A549 (cell line): ENCODE measurements around the gene TIAM2. TPM values are rescaled to one million over a fixed set of nuclear protein-coding genes. Genes with fewer than 3 reads are reported as not detected.

Experiments
- ATAC-seq, 2 experiments: fragments of 200-7000 bp in 1 of 2; fragments of >200 bp in 1 of 2; cut with Nextera tagmentation in 1 of 2; cut with Tn5 transposase in 1 of 2; 3 replicates each; pipeline versions ENCODE4 v1.8.0 to v1.9.1; 2018 to 2020; ENCODE audit warnings: mild to moderate bottlenecking in 1 of 2, moderate library complexity in 1 of 2
- CTCF ChIA-PET: fragments of 300-600 bp; sonication (Branson Sonifier 250); formaldehyde crosslinking; extraction: SDS; loops from one replicate; lab custom pipeline; 2021; ENCODE audit warnings: antibody characterized with exemption, inconsistent platforms; lab: Yijun Ruan, JAX
- POLR2A ChIA-PET: fragments of 350-600 bp; formaldehyde crosslinking; extraction: SDS; loops from one replicate; lab custom pipeline; 2021; ENCODE audit warnings: antibody characterized with exemption, inconsistent platforms; lab: Yijun Ruan, JAX
- DNase-seq, 2 experiments: peaks; one replicate each; pipeline versions ENCODE4 v3.0.0 to v3.0.0-alpha.2; 2011 to 2016; ENCODE audit warnings: low read depth in 1 of 2, low spot score in 1 of 2
- FAIRE-seq: peaks from 2 replicates; lab custom pipeline; 2011; peaks lifted over from hg19 to GRCh38; lab: Jason Lieb, UNC
- H3K27ac ChIP-seq, 2 experiments: fragments of >200 bp; sonication (Bioruptor Twin); formaldehyde crosslinking; 3 replicates each; pipeline ENCODE4 v1.5.1; 2016 to 2017
- H3K4me1 ChIP-seq: fragments of >200 bp; sonication (Bioruptor Twin); formaldehyde crosslinking; 3 replicates; pipeline ENCODE4 v1.6.1; 2016
- H3K4me2 ChIP-seq: fragments of >200 bp; sonication (Bioruptor Twin); formaldehyde crosslinking; 3 replicates; pipeline ENCODE4 v1.6.1; 2016
- H3K4me3 ChIP-seq: fragments of >200 bp; sonication (Bioruptor Twin); formaldehyde crosslinking; 3 replicates; pipeline ENCODE4 v1.5.1; 2016
- H3K9me3 ChIP-seq: fragments of >200 bp; sonication (Bioruptor Twin); formaldehyde crosslinking; 3 replicates; pipeline ENCODE4 v1.6.1; 2016
- CEBPB ChIP-seq, 2 experiments: fragments of >200 bp in 1 of 2; sonication (Bioruptor Twin) in 1 of 2; formaldehyde crosslinking in 1 of 2; IDR thresholded peaks; 2 replicates each; pipeline ENCODE4 v1.6.1; 2012 to 2016
- CHD2 ChIP-seq: fragments of 150-350 bp; IDR thresholded peaks from 2 replicates; pipeline ENCODE4 v1.6.1; 2014; ENCODE audit warnings: low read length; ENCODE audit not compliant: partially characterized antibody
- EHF ChIP-seq: fragments of 250-450 bp; sonication (Bioruptor Pico); IDR thresholded peaks from 2 replicates; pipeline ENCODE4 v1.5.0; 2020; ENCODE audit warnings: mild to moderate bottlenecking
- EP300 ChIP-seq, 2 experiments: fragments of >200 bp; sonication (Bioruptor Twin); formaldehyde crosslinking; IDR thresholded peaks; 2 replicates in 1 of 2; 3 replicates in 1 of 2; pipeline ENCODE4 v1.6.1; 2016 to 2017
- FOSB ChIP-seq: fragments of 250-450 bp; sonication (Bioruptor Pico); IDR thresholded peaks from 2 replicates; pipeline ENCODE4 v1.5.0; 2020; ENCODE audit warnings: mild to moderate bottlenecking, moderate library complexity
- FOSL2 ChIP-seq, 2 experiments: fragments of 450-650 bp in 1 of 2; fragments of >200 bp in 1 of 2; sonication (Bioruptor Twin) in 1 of 2; formaldehyde crosslinking; IDR thresholded peaks; 2 replicates each; pipeline versions ENCODE4 v1.5.0 to v1.6.1; 2016 to 2020; ENCODE audit warnings: mild to moderate bottlenecking in 1 of 2, moderate library complexity in 1 of 2
- HDAC2 ChIP-seq: fragments of 200-600 bp; sonication (generic); IDR thresholded peaks from 2 replicates; pipeline ENCODE4 v1.6.1; 2016
- HEYL ChIP-seq: fragments of 250-450 bp; sonication (Bioruptor Pico); IDR thresholded peaks from 2 replicates; pipeline ENCODE4 v1.8.0; 2021; ENCODE audit warnings: mild to moderate bottlenecking, moderate library complexity
- JUN ChIP-seq, 2 experiments: fragments of >200 bp; sonication (Bioruptor Twin); formaldehyde crosslinking; IDR thresholded peaks; 2 replicates in 1 of 2; 3 replicates in 1 of 2; pipeline ENCODE4 v1.6.1; 2016 to 2017
- JUNB ChIP-seq: fragments of >200 bp; sonication (Bioruptor Twin); formaldehyde crosslinking; IDR thresholded peaks from 2 replicates; pipeline ENCODE4 v1.6.1; 2016
- NPAS2 ChIP-seq: fragments of 250-450 bp; sonication (Bioruptor Pico); IDR thresholded peaks from 2 replicates; pipeline ENCODE4 v1.8.0; 2022; ENCODE audit warnings: mild to moderate bottlenecking, moderate library complexity, borderline replicate concordance
- NR3C1 ChIP-seq: fragments of >200 bp; sonication (Bioruptor Twin); formaldehyde crosslinking; IDR thresholded peaks from 3 replicates; pipeline ENCODE4 v1.6.1; 2017
- POLR2A ChIP-seq: IDR thresholded peaks from 2 replicates; pipeline ENCODE4 v1.6.1; 2012; ENCODE audit warnings: mild to moderate bottlenecking, low read length
- RAD21 ChIP-seq, 2 experiments: fragments of >200 bp in 1 of 2; sonication (Bioruptor Twin) in 1 of 2; formaldehyde crosslinking in 1 of 2; IDR thresholded peaks in 1 of 2; conservative IDR thresholded peaks in 1 of 2; 2 replicates in 1 of 2; 3 replicates in 1 of 2; pipeline ENCODE4 v1.6.1; 2012 to 2018; ENCODE audit warnings: inconsistent platforms in 1 of 2
- RARB ChIP-seq: fragments of 250-450 bp; sonication (Bioruptor Pico); IDR thresholded peaks from 2 replicates; pipeline ENCODE4 v1.8.0; 2021; ENCODE audit warnings: mild to moderate bottlenecking, moderate library complexity
- RNF2 ChIP-seq: fragments of 200-600 bp; sonication (generic); IDR thresholded peaks from 2 replicates; pipeline ENCODE4 v1.6.1; 2016; ENCODE audit warnings: low read depth, mild to moderate bottlenecking, antibody characterized with exemption, moderate library complexity, borderline replicate concordance
- ZFP36 ChIP-seq: fragments of 450-650 bp; IDR thresholded peaks from 2 replicates; pipeline ENCODE4 v1.6.1; 2014; ENCODE audit warnings: borderline replicate concordance; ENCODE audit not compliant: partially characterized antibody
- ZNF302 ChIP-seq: fragments of 250-450 bp; sonication (Bioruptor Pico); IDR thresholded peaks from 2 replicates; pipeline ENCODE4 v1.9.0; 2021; ENCODE audit warnings: inconsistent platforms, mild to moderate bottlenecking, moderate library complexity
- WGBS: methylation state at CpG from one replicate; pipeline ENCODE4 v1.1.6; 2017; ENCODE audit errors: missing lambda C conversion rate; 5-methylcytosine and 5-hydroxymethylcytosine counted together
- polyA plus RNA-seq, 4 experiments: library from polyadenylated mRNA; depleted of rRNA in 3 of 4; stranded (reverse); fragments of >200 nt; fragmentation: RNase III in 1 of 4; extraction: RNeasy Plus Mini Kit Qiagen cat#74134 plus additional on column Dnase treatment in 1 of 4; gene quantifications; 2 replicates in 3 of 4; 3 replicates in 1 of 4; pipeline ENCODE4 v1.2.3, GENCODE V29; 2011 to 2017
- TF ChIP-seq, protein P1 (sequence below): fragments of 250-450 bp; sonication (Bioruptor Pico); IDR thresholded peaks from 2 replicates; pipeline ENCODE4 v1.5.0; 2021; ENCODE audit warnings: mild to moderate bottlenecking, moderate library complexity, borderline replicate concordance
- TF ChIP-seq, protein P2 (sequence below): fragments of 150-350 bp; IDR thresholded peaks from 2 replicates; pipeline ENCODE4 v1.6.1; 2014; ENCODE audit warnings: low read depth, mild to moderate bottlenecking, low read length
- TF ChIP-seq, protein P3 (sequence below): fragments of 200-600 bp; sonication (generic); IDR thresholded peaks from 2 replicates; pipeline ENCODE4 v1.6.1; 2016; ENCODE audit warnings: antibody characterized with exemption, mild to moderate bottlenecking, moderate library complexity
- TF ChIP-seq, protein P4 (sequence below): IDR thresholded peaks from 2 replicates; pipeline ENCODE4 v1.6.1; 2012; ENCODE audit warnings: low read depth, borderline replicate concordance

The TIAM2 gene
- polyA plus RNA-seq, 2 of the 4 experiments (the other 2 are of a cell fraction): 2.5 to 3.1 TPM

DNA sequence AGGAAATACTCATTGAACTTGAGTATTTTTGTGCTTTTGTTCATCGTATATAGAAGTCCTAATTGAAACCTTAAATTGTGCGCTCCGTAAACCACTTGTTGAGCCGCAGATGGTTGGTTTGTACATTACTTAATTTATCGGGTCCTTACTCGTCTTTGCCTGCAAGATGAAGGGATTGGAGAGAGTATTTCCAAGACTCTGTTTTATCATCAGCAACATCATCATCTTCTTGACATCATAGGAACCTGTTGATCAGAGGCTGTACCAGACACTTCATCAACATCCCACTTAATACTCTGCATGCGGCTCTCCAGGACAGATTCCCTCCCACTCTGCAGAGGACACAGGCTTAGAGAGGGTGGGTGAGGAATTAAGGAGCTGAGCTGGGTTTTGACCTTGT lies 28.6 kb downstream of the TIAM2 start:
- WGBS: 93% methylated on average over 7 of the region's 7 CpGs
- Histone ChIP-seq H3K9me3 (no peaks in the 10 kb centered on the region), H3K4me3 (no peak overlapping the region), H3K27ac (peak overlapping the region in 1 of 2 experiments; percentile 16; a peak in 1 of 6 replicates)
- CTCF ChIA-PET: interaction anchor here (1.5 kb wide), 1 partner anchor 96 kb away, joined by 4 read pairs; no protein-coding TSS in a partner anchor
- FAIRE-seq: no peak
- no peak for ATAC-seq
- TF ChIP-seq NR3C1 (no peak), FOSL2 (IDR thresholded peaks at IDR 0.05) (no peak), FOSL2 (CRISPR knock-in tag; IDR thresholded peaks at IDR 0.05) (no peak), CHD2 (no peak), HEYL (CRISPR knock-in tag) (no peak), ZFP36 (no peak), EP300 (IDR thresholded peaks at IDR 0.05) (no peak), NPAS2 (CRISPR knock-in tag) (no peak), JUN (IDR thresholded peaks at IDR 0.05) (no peak), HDAC2 (no peak), EHF (CRISPR knock-in tag) (no peak), RNF2 (no peak), POLR2A (no peak), RARB (no peak), RAD21 (conservative IDR thresholded peaks at IDR 0.05 in 1 of 2, IDR thresholded peaks at IDR 0.05 in 1 of 2) (no peak), ZNF302 (CRISPR knock-in tag) (no peak), FOSB (CRISPR knock-in tag) (no peak), JUNB (no peak)
- TF ChIP-seq, protein P1, sequence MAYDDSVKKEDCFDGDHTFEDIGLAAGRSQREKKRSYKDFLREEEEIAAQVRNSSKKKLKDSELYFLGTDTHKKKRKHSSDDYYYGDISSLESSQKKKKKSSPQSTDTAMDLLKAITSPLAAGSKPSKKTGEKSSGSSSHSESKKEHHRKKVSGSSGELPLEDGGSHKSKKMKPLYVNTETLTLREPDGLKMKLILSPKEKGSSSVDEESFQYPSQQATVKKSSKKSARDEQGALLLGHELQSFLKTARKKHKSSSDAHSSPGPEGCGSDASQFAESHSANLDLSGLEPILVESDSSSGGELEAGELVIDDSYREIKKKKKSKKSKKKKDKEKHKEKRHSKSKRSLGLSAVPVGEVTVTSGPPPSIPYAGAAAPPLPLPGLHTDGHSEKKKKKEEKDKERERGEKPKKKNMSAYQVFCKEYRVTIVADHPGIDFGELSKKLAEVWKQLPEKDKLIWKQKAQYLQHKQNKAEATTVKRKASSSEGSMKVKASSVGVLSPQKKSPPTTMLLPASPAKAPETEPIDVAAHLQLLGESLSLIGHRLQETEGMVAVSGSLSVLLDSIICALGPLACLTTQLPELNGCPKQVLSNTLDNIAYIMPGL: no peak
- TF ChIP-seq, protein P2, sequence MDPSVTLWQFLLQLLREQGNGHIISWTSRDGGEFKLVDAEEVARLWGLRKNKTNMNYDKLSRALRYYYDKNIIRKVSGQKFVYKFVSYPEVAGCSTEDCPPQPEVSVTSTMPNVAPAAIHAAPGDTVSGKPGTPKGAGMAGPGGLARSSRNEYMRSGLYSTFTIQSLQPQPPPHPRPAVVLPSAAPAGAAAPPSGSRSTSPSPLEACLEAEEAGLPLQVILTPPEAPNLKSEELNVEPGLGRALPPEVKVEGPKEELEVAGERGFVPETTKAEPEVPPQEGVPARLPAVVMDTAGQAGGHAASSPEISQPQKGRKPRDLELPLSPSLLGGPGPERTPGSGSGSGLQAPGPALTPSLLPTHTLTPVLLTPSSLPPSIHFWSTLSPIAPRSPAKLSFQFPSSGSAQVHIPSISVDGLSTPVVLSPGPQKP: no peak
- TF ChIP-seq, protein P3, sequence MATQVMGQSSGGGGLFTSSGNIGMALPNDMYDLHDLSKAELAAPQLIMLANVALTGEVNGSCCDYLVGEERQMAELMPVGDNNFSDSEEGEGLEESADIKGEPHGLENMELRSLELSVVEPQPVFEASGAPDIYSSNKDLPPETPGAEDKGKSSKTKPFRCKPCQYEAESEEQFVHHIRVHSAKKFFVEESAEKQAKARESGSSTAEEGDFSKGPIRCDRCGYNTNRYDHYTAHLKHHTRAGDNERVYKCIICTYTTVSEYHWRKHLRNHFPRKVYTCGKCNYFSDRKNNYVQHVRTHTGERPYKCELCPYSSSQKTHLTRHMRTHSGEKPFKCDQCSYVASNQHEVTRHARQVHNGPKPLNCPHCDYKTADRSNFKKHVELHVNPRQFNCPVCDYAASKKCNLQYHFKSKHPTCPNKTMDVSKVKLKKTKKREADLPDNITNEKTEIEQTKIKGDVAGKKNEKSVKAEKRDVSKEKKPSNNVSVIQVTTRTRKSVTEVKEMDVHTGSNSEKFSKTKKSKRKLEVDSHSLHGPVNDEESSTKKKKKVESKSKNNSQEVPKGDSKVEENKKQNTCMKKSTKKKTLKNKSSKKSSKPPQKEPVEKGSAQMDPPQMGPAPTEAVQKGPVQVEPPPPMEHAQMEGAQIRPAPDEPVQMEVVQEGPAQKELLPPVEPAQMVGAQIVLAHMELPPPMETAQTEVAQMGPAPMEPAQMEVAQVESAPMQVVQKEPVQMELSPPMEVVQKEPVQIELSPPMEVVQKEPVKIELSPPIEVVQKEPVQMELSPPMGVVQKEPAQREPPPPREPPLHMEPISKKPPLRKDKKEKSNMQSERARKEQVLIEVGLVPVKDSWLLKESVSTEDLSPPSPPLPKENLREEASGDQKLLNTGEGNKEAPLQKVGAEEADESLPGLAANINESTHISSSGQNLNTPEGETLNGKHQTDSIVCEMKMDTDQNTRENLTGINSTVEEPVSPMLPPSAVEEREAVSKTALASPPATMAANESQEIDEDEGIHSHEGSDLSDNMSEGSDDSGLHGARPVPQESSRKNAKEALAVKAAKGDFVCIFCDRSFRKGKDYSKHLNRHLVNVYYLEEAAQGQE: no peak
- TF ChIP-seq, all 56 proteins: peak for 0
- H3K4me2 ChIP-seq: no peak overlapping the region
- H3K4me1 ChIP-seq: peaks cover 27% of the 10 kb centered on the region
- POLR2A ChIA-PET: no interaction called here
- DNase-seq: no peak

DNA sequence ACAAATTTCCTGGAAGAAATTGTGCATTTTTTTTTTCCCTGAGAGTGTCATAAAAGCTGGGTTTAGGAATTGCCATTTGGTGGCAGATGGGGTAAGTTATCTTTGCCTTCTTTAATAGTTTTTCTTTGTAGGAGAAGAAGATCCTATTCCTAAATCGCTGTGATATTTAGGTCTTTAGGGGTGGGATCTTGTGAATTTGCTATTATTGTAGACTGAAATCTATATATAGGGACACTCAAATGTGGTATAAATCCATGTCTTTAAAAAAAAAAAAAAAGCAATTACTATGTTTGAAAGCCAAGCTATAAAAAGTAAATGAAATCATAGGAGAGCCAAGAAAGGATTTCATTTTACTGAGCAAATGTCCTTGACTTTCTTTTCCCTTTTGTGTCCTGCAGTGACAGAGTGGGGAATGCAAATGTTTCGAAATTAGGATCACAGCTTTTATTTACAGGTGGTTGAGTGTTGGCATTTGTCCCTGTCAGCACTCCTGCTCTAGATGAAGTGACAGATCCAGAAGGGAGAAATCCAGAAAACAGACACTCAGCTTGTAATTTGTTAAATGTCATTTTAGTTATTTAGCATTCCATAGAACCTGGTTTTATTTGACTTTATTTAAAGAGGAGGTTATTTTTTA lies 29.4 kb downstream of the TIAM2 start:
- Histone ChIP-seq H3K27ac (peak overlapping the region; percentile 39 to 88; a peak in 2 of 6 replicates), H3K4me3 (no peak overlapping the region), H3K9me3 (no peaks in the 10 kb centered on the region), H3K4me2 (peak overlapping the region; percentile 40), H3K4me1 (peaks cover 27% of the 10 kb centered on the region)
- ChIA-PET POLR2A (no interaction called here), CTCF (interaction anchor here (1.5 kb wide), 1 partner anchor 96 kb away, joined by 4 read pairs; no protein-coding TSS in a partner anchor)
- WGBS: 84% methylated on average over 2 of the region's 2 CpGs
- DNase-seq: no peak
- FAIRE-seq: no peak
- ATAC-seq: no peak
- TF ChIP-seq CEBPB (IDR thresholded peaks at IDR 0.05): peak in 1 of 2 experiments; percentile 8; a peak in 1 of 4 replicates
- TF ChIP-seq, protein P4, sequence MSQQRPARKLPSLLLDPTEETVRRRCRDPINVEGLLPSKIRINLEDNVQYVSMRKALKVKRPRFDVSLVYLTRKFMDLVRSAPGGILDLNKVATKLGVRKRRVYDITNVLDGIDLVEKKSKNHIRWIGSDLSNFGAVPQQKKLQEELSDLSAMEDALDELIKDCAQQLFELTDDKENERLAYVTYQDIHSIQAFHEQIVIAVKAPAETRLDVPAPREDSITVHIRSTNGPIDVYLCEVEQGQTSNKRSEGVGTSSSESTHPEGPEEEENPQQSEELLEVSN: no peak
- TF ChIP-seq, all 56 proteins: peak for 1
